Mesendoderm (in vitro differentiated cells): ENCODE measurements around the gene MYPOP.

Experiments
- DNase-seq: peaks from one replicate; pipeline ENCODE4 v3.0.0; 2013
- H2AK5ac ChIP-seq: 2 replicates; pipeline ENCODE4 v1.6.1; 2013; ENCODE audit warnings: low read length, inconsistent platforms
- H2BK120ac ChIP-seq: 2 replicates; pipeline ENCODE4 v1.6.1; 2013; ENCODE audit warnings: low read depth, mild to moderate bottlenecking, low read length, moderate library complexity, mixed read lengths
- H2BK15ac ChIP-seq: replicated peaks from 2 replicates; pipeline ENCODE4 v1.6.1; 2013; ENCODE audit warnings: low read depth, mild to moderate bottlenecking, moderate library complexity
- H2BK5ac ChIP-seq: 2 replicates; pipeline ENCODE4 v1.6.1; 2013; ENCODE audit warnings: low read length, inconsistent platforms
- H3K18ac ChIP-seq: 2 replicates; pipeline ENCODE4 v1.6.1; 2013; ENCODE audit warnings: mild to moderate bottlenecking, low read length, mixed read lengths
- H3K23ac ChIP-seq: one replicate; pipeline ENCODE4 v1.6.1; 2013; ENCODE audit warnings: low read length
- H3K27ac ChIP-seq: 2 replicates; pipeline ENCODE4 v1.5.1; 2013; ENCODE audit warnings: low read depth, mild to moderate bottlenecking, inconsistent platforms, low read length, moderate library complexity
- H3K27me3 ChIP-seq: 2 replicates; pipeline ENCODE4 v1.6.1; 2013; ENCODE audit warnings: low read length, control low read depth, mild to moderate bottlenecking, inconsistent platforms; ENCODE audit not compliant: insufficient read depth, poor library complexity
- H3K36me3 ChIP-seq: 2 replicates; pipeline ENCODE4 v1.6.1; 2013; ENCODE audit warnings: low read length, inconsistent platforms; ENCODE audit not compliant: control insufficient read depth, insufficient read depth
- H3K4ac ChIP-seq: one replicate; pipeline ENCODE4 v1.6.1; 2013; ENCODE audit warnings: low read depth, mild to moderate bottlenecking, low read length, moderate library complexity
- H3K4me1 ChIP-seq: 2 replicates; pipeline ENCODE4 v1.6.1; 2013; ENCODE audit warnings: low read depth, low read length, inconsistent platforms; ENCODE audit not compliant: control insufficient read depth
- H3K4me2 ChIP-seq: 2 replicates; pipeline ENCODE4 v1.6.1; 2013; ENCODE audit warnings: low read length
- H3K4me3 ChIP-seq: 2 replicates; pipeline ENCODE4 v1.5.1; 2013; ENCODE audit warnings: mild to moderate bottlenecking, low read length
- H3K56ac ChIP-seq: one replicate; pipeline ENCODE4 v1.6.1; 2013; ENCODE audit warnings: low read length
- H3K79me1 ChIP-seq: 2 replicates; pipeline ENCODE4 v1.6.1; 2013; ENCODE audit warnings: low read length, inconsistent platforms
- H3K79me2 ChIP-seq: 2 replicates; pipeline ENCODE4 v1.6.1; 2013; ENCODE audit warnings: mild to moderate bottlenecking, low read length; ENCODE audit not compliant: control insufficient read depth, insufficient read depth
- H3K9ac ChIP-seq: 2 replicates; pipeline ENCODE4 v1.6.1; 2013; ENCODE audit warnings: low read length, inconsistent platforms
- H4K5ac ChIP-seq: one replicate; pipeline ENCODE4 v1.6.1; 2013; ENCODE audit warnings: low read length
- H4K8ac ChIP-seq: one replicate; pipeline ENCODE4 v1.6.1; 2013; ENCODE audit warnings: low read depth, mild to moderate bottlenecking, control low read depth, low read length, moderate library complexity
- WGBS: extraction: QIAGEN DNeasy Blood & Tissue Kit; methylation state at CpG from one replicate; pipeline ENCODE4 v1.1.7; 2013; ENCODE audit warnings: low lambda C conversion rate, missing lambda C conversion rate; ENCODE audit not compliant: insufficient coverage; ENCODE audit errors: extremely low coverage; 5-methylcytosine and 5-hydroxymethylcytosine counted together

Gene MYPOP

GRCh38 chr19:45883881-45884681 lies 18.3 kb downstream of the MYPOP start:
- Histone ChIP-seq H3K36me3 (no peaks in the 10 kb centered on the region), H3K4me1 (peaks cover 13% of the 10 kb centered on the region), H3K9ac (peak overlapping the region; percentile 53), H2AK5ac (no peak overlapping the region), H3K4me3 (no peak overlapping the region), H3K23ac (no peak overlapping the region), H3K27ac (no peak overlapping the region), H3K4me2 (no peak overlapping the region), H3K79me2 (peaks cover 5% of the 10 kb centered on the region), H3K56ac (peak overlapping the region; percentile 39), H4K5ac (no peak overlapping the region), H2BK5ac (no peak overlapping the region), H3K79me1 (peaks cover 2% of the 10 kb centered on the region), H3K4ac (no peak overlapping the region), H2BK15ac (no peak overlapping the region), H3K27me3 (no peaks in the 10 kb centered on the region), H3K18ac (no peak overlapping the region), H2BK120ac (no peak overlapping the region), H4K8ac (no peak overlapping the region)
- DNase-seq: no peak
- WGBS: no CpG with 5 or more reads among the region's 57 CpGs

- Histone ChIP-seq H3K23ac (no peak overlapping the region), H2AK5ac (no peak overlapping the region), H3K4ac (no peak overlapping the region), H3K27ac (no peak overlapping the region), H3K9ac (peak overlapping the region; percentile 53), H2BK15ac (no peak overlapping the region), H3K18ac (no peak overlapping the region), H3K4me1 (peaks cover 13% of the 10 kb centered on the region), H3K4me3 (no peak overlapping the region), H2BK5ac (no peak overlapping the region), H3K27me3 (no peaks in the 10 kb centered on the region), H3K56ac (peak overlapping the region; percentile 39), H3K4me2 (no peak overlapping the region), H3K79me1 (peaks cover 2% of the 10 kb centered on the region), H4K5ac (no peak overlapping the region), H2BK120ac (no peak overlapping the region), H3K79me2 (peaks cover 5% of the 10 kb centered on the region), H3K36me3 (no peaks in the 10 kb centered on the region), H4K8ac (no peak overlapping the region)
- WGBS: no CpG with 5 or more reads among the region's 5 CpGs
- no peak for DNase-seq
These were observed 18.9 kb downstream of the MYPOP start for GRCh38 chr19:45883586-45883880.

GRCh38 chr19:45882652-45883585 lies 19.5 kb downstream of the MYPOP start:
- H3K4me2 ChIP-seq: peak overlapping the region; percentile 73
- H3K56ac ChIP-seq: peak overlapping the region; percentile 82
- H3K4me1 ChIP-seq: peaks cover 13% of the 10 kb centered on the region
- H2BK5ac ChIP-seq: peak overlapping the region; percentile 14
- peak overlapping the region; percentile 78 for H3K18ac ChIP-seq
- peak; percentile 95 for DNase-seq
- no CpG with 5 or more reads among the region's 47 CpGs for WGBS
- no peak overlapping the region for H4K5ac ChIP-seq
- no peak overlapping the region for H3K23ac ChIP-seq
- peaks cover 5% of the 10 kb centered on the region for H3K79me2 ChIP-seq
- no peak overlapping the region for H2BK15ac ChIP-seq
- peaks cover 2% of the 10 kb centered on the region for H3K79me1 ChIP-seq
- H2BK120ac ChIP-seq: peak overlapping the region; percentile 88
- H3K4ac ChIP-seq: peak overlapping the region; percentile 91
- peak overlapping the region; percentile 16 for H3K4me3 ChIP-seq
- H3K36me3 ChIP-seq: no peaks in the 10 kb centered on the region
- peak overlapping the region; percentile 72 for H3K9ac ChIP-seq
- no peaks in the 10 kb centered on the region for H3K27me3 ChIP-seq
- H2AK5ac ChIP-seq: peak overlapping the region; percentile 4
- H4K8ac ChIP-seq: peak overlapping the region; percentile 69
- peak overlapping the region; percentile 81 for H3K27ac ChIP-seq

- Histone ChIP-seq H3K4me2 (peak overlapping the region; percentile 73), H3K36me3 (no peaks in the 10 kb centered on the region), H2BK120ac (peak overlapping the region; percentile 88), H3K79me1 (peaks cover 2% of the 10 kb centered on the region), H3K27me3 (no peaks in the 10 kb centered on the region), H3K4me1 (peaks cover 13% of the 10 kb centered on the region), H3K4me3 (no peak overlapping the region), H3K27ac (peak overlapping the region; percentile 81), H3K9ac (peak overlapping the region; percentile 72), H2AK5ac (peak overlapping the region; percentile 4), H3K23ac (no peak overlapping the region), H2BK5ac (peak overlapping the region; percentile 92), H3K79me2 (peaks cover 5% of the 10 kb centered on the region), H2BK15ac (no peak overlapping the region), H3K18ac (peak overlapping the region; percentile 78), H3K4ac (peak overlapping the region; percentile 91), H3K56ac (peak overlapping the region; percentile 82), H4K5ac (no peak overlapping the region), H4K8ac (peak overlapping the region; percentile 69)
- WGBS: no CpG with 5 or more reads among the region's 4 CpGs
- peak; percentile 84 for DNase-seq
These were observed 20.4 kb downstream of the MYPOP start for GRCh38 chr19:45881909-45882528.

- peak overlapping the region; percentile 84 for H3K56ac ChIP-seq
- H2AK5ac ChIP-seq: peak overlapping the region; percentile 96
- H2BK120ac ChIP-seq: no peak overlapping the region
- H3K4me3 ChIP-seq: no peak overlapping the region
- H3K18ac ChIP-seq: peak overlapping the region; percentile 32
- WGBS: no CpG with 5 or more reads among the region's 10 CpGs
- H3K4me1 ChIP-seq: peaks cover 14% of the 10 kb centered on the region
- peak; percentile 43 for DNase-seq
- H2BK5ac ChIP-seq: peak overlapping the region; percentile 92
- peak overlapping the region; percentile 59 for H3K4ac ChIP-seq
- H3K79me2 ChIP-seq: peaks cover 5% of the 10 kb centered on the region
- peak overlapping the region; percentile 37 for H3K9ac ChIP-seq
- no peaks in the 10 kb centered on the region for H3K36me3 ChIP-seq
- peak overlapping the region; percentile 26 for H3K4me2 ChIP-seq
- peaks cover 2% of the 10 kb centered on the region for H3K79me1 ChIP-seq
- no peak overlapping the region for H4K5ac ChIP-seq
- peak overlapping the region; percentile 21 for H3K27ac ChIP-seq
- H4K8ac ChIP-seq: no peak overlapping the region
- no peaks in the 10 kb centered on the region for H3K27me3 ChIP-seq
- H2BK15ac ChIP-seq: no peak overlapping the region
- peak overlapping the region; percentile 53 for H3K23ac ChIP-seq
These were observed 21.1 kb downstream of the MYPOP start for GRCh38 chr19:45881082-45881908.
